IPS DF 6.9 (cell line): ENCODE results near the gene MLF2.

Source experiments
- DNase-seq: peaks from one replicate; pipeline ENCODE4 v3.0.0-alpha.2; 2013; ENCODE audit warnings: low read depth, low spot score
- H3K27ac ChIP-seq: one replicate; pipeline ENCODE4 v1.5.1; 2013; ENCODE audit warnings: low read length, control low read depth
- H3K27me3 ChIP-seq: 2 replicates; pipeline ENCODE4 v1.6.1; 2013; ENCODE audit warnings: mild to moderate bottlenecking, low read length; ENCODE audit not compliant: control insufficient read depth, insufficient read depth
- H3K36me3 ChIP-seq: 2 replicates; pipeline ENCODE4 v1.6.1; 2013; ENCODE audit warnings: low read length; ENCODE audit not compliant: control insufficient read depth, insufficient read depth
- H3K4me1 ChIP-seq: 2 replicates; pipeline ENCODE4 v1.6.1; 2013; ENCODE audit warnings: low read length; ENCODE audit not compliant: control insufficient read depth, insufficient read depth
- H3K4me3 ChIP-seq: 2 replicates; pipeline ENCODE4 v1.5.1; 2013; ENCODE audit warnings: mild to moderate bottlenecking, low read length
- H3K9me3 ChIP-seq: 2 replicates; pipeline ENCODE4 v1.6.1; 2013; ENCODE audit warnings: low read length, inconsistent platforms; ENCODE audit not compliant: control insufficient read depth, insufficient read depth
- WGBS: extraction: QIAGEN DNeasy Blood & Tissue Kit; methylation state at CpG from one replicate; pipeline ENCODE4 v1.1.7; 2013; ENCODE audit warnings: mixed read lengths, missing lambda C conversion rate; ENCODE audit not compliant: insufficient read length, insufficient coverage; 5-methylcytosine and 5-hydroxymethylcytosine counted together

Gene MLF2

DNA sequence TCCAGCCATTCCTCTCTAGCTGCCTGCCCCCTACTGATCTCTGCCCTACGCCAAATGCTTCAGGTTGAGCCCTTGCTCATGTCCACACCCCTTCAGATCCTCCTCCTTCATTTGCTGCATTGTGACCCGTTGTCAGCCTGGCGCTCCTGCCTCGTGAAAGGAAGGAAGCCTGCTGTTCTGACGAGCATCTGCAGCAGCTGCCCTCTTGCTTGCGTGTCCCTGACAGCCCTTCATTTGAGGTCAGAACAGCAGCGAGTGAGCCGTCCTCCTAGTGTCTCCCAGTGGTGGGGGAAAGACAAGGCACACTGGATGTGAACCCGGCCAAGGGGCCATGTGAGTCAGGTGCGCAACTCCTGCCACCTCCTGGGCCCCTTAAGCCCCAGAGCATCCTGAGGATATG lies 49.3 kb downstream of the MLF2 start:
- Histone ChIP-seq H3K36me3 (no peaks in the 10 kb centered on the region), H3K27ac (no peak overlapping the region), H3K4me3 (no peak overlapping the region), H3K27me3 (peaks cover 9% of the 10 kb centered on the region), H3K9me3 (no peaks in the 10 kb centered on the region), H3K4me1 (peaks cover 3% of the 10 kb centered on the region; the same call in 1 of the 2 replicates)
- no peak for DNase-seq
- no CpG with 5 or more reads among the region's 10 CpGs for WGBS

- H3K36me3 ChIP-seq: no peaks in the 10 kb centered on the region
- H3K27me3 ChIP-seq: peaks cover 9% of the 10 kb centered on the region
- H3K9me3 ChIP-seq: no peaks in the 10 kb centered on the region
- no peak for DNase-seq
- peaks cover 6% of the 10 kb centered on the region; the same call in 1 of the 2 replicates for H3K4me1 ChIP-seq
- no peak overlapping the region for H3K27ac ChIP-seq
- WGBS: no CpG with 5 or more reads among the region's 13 CpGs
- peak overlapping the region; percentile 78; the same call in 1 of the 2 replicates for H3K4me3 ChIP-seq
Measured at GRCh38 chr12:6701078-6701768, 51.7 kb downstream of the MLF2 start.

DNA sequence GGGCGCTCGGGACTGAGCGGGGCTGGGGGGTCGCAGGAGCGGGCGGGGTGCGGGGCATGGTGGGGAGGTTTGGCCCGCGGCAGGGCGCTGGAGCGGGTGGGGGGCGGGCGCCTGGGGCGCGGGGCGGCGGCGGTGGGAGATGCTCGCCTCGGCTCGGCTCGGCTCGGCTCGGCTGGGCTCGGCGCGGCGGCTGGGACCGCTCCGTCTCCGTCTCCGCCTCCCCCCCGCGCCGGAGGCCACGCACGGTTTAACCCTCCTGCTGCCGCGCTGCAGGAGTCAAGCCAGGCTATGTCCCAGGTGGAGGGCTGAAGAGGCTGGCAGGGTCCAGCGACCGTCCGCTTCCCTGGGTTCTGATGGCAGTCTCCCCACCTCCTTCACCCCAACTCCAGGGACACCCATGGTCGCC lies 52.3 kb downstream of the MLF2 start, which contains the start of gene PIANP:
PIANP (minus strand) TSS at position 170 of the 406 bp plus-strand sequence. CDS start 2,754 bp downstream, outside the sequence.
- WGBS: no CpG with 5 or more reads among the region's 43 CpGs
- Histone ChIP-seq H3K4me1 (peaks cover 6% of the 10 kb centered on the region; the same call in 1 of the 2 replicates), H3K27ac (no peak within 1 kb of the TSS), H3K9me3 (no peaks in the 10 kb centered on the region), H3K27me3 (peaks cover 9% of the 10 kb centered on the region), H3K4me3 (peak within 1 kb of the TSS; percentile 78), H3K36me3 (no peaks in the 10 kb centered on the region)
- no peak for DNase-seq

DNA sequence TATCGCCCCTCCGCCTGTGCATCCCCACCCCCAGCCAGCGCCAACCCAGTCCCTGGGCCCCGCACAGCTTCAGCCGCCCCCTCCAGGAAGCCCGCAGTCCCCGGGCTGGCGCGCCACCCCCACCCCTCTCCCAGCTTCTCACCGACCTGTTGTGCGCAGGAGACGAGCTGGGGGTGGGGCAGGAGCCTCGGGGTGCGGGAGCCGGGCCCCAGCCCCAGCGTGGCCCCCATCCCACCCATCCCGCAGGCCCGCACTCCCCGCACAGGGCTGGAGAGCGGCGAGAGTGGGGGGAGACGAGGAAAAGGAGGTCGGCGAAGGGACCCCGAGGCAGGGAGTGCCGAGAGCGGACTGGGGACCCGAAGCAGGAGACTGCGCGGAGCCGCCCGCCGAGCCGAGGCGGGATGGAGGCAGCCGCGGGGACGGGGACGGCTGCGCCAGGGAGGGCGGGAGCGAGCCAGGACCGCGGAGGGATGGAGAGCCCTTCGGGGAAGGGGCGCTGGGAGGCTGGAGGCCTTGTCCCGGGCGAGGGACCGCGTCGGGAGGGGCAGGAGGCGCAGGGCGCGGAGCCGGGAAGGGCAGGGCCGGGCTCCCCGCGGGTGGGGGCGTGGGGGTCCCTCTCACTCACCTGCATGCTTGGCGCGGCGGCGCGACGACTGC lies 52.8 kb downstream of the MLF2 start:
- H3K36me3 ChIP-seq: no peaks in the 10 kb centered on the region
- no peaks in the 10 kb centered on the region for H3K9me3 ChIP-seq
- no peak overlapping the region for H3K27ac ChIP-seq
- peak overlapping the region; percentile 78 for H3K4me3 ChIP-seq
- DNase-seq: no peak
- WGBS: no CpG with 5 or more reads among the region's 65 CpGs
- peaks cover 6% of the 10 kb centered on the region; the same call in 1 of the 2 replicates for H3K4me1 ChIP-seq
- peaks cover 9% of the 10 kb centered on the region for H3K27me3 ChIP-seq

DNA sequence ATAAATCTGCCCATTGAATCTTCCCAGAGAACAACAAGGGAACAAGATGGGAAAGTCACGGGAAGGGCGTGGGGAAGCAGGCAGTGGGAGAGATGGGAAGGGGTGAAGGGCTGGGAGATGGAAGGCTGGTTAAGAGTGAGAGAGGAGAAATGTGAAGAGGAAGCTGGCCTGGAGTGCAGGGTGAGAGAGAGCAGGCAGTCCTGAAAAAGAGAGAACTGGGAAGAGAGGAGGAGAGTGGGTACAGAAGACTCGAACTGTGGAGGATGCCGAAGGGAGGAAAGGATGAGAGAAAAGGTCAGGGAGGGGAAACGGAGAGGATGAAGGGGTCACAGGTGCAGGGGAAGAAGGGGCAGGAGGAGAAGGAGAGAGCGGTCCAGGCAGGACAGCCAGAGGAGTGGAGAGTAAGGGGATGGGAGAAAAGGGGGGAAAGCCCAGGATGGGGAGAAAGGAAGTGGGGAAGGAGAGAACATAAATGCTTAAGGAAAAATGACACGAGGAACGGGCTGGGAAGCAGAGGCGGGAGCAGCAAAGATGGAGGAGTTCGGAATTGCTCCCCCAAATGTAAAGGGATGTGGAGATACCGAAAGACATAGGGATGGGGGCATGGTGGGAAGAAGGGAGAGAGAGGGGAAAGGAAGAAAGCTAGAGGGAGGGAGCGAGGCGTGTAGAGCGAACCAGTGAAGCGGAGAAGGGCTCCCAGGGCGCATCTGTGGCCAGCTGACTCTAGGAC lies 53.5 kb downstream of the MLF2 start:
- H3K4me1 ChIP-seq: peaks cover 6% of the 10 kb centered on the region; the same call in 1 of the 2 replicates
- H3K4me3 ChIP-seq: peak overlapping the region; percentile 78; the same call in 1 of the 2 replicates
- H3K27ac ChIP-seq: no peak overlapping the region
- no CpG with 5 or more reads among the region's 16 CpGs for WGBS
- H3K27me3 ChIP-seq: peaks cover 9% of the 10 kb centered on the region
- 0 out of 2 replicates have a peak, but pooled peaks cover 2% of the 10 kb centered on the region for H3K36me3 ChIP-seq
- no peak for DNase-seq
- no peaks in the 10 kb centered on the region for H3K9me3 ChIP-seq

- Histone ChIP-seq H3K27ac (no peak overlapping the region), H3K36me3 (0 out of 2 replicates have a peak, but pooled peaks cover 3% of the 10 kb centered on the region), H3K9me3 (no peaks in the 10 kb centered on the region), H3K4me3 (no peak overlapping the region), H3K4me1 (peaks cover 6% of the 10 kb centered on the region; the same call in 1 of the 2 replicates), H3K27me3 (peaks cover 9% of the 10 kb centered on the region)
- DNase-seq: no peak
- WGBS: no CpG with 5 or more reads among the region's 8 CpGs
Measured at GRCh38 chr12:6698352-6699046, 54.4 kb downstream of the MLF2 start.
